HG02759 (cell line): ENCODE measurements around the gene WDFY4.

Experiments
- ATAC-seq: cut with Tn5 transposase; IDR thresholded peaks from one replicate; pipeline ENCODE4 v1.9.1; 2021; ENCODE audit warnings: mild to moderate bottlenecking, moderate library complexity; ENCODE audit not compliant: unreplicated experiment

The WDFY4 gene

DNA sequence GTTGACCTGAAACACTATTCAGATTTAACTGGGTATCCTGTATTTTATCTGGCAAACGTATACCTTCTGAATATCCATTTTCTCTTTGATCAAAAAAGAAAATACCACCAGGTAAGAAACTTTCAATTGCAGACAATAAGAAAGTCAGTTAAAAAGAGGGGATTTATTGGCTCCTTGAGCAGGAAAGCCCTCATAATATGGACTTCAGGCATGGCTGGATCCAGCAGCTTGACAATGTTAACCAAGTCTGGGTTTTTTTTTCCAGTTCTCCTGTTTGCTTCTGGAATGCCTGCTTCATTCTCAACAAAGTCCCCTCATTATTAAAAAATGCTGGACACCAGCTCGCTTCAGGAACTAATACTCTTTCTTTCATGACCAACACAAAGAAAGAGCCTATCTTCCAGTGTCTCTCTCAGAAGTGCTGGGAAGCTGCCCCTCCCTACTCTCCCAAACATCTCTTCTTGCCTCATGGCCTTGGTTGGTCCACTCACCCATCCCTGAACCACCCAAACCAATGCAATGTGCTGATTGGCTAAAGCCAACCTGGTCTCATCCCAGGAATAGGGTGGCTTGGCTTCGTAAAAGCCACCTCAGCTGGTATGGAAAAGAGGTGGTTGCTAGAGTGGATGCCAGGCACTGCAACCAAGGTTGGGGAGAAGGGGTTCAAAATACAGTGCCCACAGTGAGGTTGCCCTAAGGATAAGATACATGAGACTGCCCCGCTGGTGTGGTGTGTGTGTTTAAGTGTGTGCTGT is 30.6 kb upstream of the WDFY4 start:
- ATAC-seq = no peak

DNA sequence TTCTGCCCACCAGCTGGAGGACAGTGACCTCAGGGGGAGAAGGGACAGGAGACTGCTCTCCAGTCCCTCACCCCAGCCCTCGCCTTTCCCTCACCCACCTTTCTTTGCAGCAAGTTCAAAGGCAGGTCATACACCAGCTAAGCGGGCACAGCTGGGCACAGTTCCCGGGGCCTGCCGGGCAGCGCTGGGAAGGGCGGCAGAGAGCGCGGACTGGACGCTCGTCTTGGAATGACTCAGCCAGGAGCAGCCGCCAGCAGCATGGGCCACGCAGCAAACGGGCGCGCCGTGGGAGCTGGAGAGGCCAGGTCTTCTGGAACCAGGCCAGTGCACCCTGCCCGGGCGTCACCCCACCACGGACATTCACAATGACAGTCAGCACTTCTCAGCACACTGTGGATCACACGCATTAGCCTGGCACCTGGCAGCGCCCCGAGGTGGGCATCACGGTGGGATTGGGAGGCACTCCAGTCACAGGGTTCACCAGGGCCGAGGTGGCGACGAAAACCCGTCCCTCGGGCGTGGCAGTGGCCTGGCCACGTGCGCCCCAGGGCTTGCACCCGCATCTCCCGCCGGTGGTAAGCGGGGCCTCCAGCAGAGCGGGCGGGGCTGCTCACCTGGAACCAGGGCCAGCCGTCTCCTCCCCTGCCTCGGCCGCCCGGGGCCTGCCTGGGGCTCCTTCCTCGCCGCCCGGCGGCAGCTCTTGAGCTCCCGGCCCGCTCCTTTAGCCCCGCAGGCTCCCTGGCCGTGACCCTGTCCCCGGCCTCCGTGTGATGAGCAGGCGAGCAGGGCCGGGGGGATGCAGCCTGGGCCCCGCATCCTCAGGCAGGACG is 29.0 kb upstream of the WDFY4 start:
- ATAC-seq = peak; percentile 30

- peak; percentile 93 for ATAC-seq
Observed at GRCh38 chr10:48656241-48656913, 28.3 kb upstream of the WDFY4 start.

DNA sequence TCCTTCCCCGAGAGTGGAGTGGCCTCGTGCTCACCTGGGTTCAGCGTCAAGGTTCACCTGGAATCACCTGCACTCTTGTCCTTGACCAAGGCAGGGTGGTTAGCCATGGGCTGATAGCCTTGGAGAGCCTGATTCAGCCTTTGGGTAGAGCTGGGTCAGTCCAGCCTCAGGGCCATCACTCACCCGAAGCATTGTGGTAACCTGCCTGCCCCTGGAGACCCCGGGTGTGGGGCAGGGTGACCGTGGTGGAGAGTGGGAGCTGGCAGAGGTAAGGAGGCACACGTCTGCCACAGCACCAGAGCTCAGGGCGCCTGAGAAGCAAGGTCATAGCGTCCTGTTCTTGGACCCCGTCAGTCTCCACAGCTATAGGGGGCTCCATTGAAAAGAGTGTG is 27.8 kb upstream of the WDFY4 start:
- ATAC-seq = no peak

DNA sequence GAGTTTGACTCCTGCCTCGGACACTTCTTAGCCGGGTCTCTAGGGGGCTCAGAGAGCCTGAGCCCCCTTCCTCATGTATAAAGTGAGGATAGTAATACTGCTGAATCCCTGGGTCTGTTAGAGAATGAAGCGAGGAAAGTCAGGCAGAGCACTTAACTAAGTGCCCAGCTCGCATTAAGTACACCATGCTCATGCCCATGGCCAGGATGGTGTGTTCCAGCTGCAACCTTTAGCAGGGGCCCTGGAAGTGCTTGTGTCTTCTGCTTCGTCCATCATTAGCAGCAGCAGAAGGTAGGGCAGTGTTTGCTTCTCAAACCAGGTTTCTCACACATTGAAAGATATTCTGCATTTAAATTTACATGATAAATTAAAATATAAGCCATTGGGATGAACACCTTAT is 27.3 kb upstream of the WDFY4 start:
- ATAC-seq = no peak

DNA sequence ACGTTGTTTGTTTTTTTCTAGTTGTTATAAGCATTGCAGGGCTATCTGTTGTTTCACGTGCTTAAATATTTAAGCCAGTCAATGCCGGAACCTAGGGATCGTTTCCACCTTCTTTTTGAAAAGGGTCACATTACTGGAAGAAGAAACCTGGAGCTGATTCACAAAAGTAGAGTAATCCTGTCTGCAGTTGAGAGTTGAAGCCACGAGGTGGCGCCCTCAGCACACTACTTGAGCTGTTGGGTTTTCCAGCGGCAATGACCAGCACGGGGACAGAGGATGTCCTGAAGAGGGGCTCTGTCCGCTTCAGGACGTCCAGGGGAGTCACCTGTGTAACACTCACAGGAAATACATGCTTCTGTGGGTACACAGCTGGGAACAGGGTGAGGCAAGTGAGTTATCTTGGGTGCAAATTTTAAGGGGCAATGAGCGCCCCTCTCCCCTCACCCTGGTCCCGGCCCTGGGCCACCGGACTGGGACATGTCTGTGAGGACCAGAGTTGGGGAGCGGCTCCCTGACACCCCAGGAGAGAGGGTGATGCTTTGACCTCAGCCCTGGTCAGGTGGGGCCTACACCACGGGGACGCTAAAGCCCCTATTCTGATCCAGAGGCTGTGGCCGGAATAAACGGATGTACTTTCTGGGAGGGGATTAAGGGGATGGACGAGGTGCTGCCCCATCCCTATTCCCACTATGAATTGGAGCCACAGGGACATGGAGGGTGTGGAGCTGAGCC is 26.3 kb upstream of the WDFY4 start:
- ATAC-seq = peak; percentile 28

DNA sequence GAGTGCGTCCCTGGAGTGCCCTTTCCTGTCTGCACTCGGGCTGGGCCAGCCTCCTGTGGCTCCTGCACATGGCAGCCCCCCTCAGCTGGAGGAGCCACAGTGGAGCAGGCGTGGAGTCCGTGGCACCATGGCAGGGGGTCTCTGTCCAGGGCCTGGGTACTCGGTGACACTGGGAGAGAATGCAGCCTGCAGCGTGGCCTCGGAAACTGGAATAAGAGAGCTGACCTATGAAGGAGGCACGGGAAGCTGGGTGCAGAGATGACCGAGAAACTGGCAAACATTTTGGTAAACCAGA is 25.8 kb upstream of the WDFY4 start:
- no peak for ATAC-seq

DNA sequence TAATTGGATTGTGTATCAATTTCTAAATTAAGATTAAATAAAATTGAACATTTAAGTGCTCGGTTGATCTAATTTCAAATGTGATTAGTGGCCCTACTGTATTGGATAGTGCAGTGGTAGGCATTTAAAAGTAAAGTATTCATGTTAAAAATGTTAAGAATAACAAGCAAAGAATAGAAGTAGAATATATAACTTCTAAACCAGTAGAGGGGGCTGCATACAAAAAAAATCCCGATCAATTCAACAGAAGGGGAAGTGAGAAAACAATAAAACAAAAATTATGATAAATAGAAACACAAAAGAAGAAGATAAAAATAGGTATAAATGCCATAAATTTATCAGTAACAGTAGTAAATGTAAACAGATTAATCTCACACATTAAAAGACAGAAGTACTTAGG is 24.9 kb upstream of the WDFY4 start:
- no peak for ATAC-seq

DNA sequence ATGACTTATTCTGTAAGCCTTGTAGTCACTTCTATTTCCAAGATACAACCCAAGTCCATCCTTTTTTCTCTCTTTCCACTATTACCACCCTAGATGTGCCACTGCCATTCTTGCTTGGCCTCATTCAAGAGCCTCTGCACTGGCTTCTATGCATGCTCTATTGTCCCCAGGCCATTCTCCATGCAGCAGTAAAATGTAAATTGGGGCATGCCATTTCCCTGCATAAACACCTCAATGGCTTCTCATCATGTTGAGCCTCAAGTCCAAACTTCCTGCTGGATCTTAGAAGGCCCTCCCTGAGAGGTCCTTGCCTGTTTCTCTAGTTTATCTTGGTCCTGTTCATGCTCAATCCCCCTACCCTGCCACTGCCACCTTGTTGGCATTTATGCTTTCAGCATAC is 23.2 kb upstream of the WDFY4 start:
- ATAC-seq = no peak

- ATAC-seq = peak; percentile 44
Observed at GRCh38 chr10:48667960-48668590, 16.6 kb upstream of the WDFY4 start.

DNA sequence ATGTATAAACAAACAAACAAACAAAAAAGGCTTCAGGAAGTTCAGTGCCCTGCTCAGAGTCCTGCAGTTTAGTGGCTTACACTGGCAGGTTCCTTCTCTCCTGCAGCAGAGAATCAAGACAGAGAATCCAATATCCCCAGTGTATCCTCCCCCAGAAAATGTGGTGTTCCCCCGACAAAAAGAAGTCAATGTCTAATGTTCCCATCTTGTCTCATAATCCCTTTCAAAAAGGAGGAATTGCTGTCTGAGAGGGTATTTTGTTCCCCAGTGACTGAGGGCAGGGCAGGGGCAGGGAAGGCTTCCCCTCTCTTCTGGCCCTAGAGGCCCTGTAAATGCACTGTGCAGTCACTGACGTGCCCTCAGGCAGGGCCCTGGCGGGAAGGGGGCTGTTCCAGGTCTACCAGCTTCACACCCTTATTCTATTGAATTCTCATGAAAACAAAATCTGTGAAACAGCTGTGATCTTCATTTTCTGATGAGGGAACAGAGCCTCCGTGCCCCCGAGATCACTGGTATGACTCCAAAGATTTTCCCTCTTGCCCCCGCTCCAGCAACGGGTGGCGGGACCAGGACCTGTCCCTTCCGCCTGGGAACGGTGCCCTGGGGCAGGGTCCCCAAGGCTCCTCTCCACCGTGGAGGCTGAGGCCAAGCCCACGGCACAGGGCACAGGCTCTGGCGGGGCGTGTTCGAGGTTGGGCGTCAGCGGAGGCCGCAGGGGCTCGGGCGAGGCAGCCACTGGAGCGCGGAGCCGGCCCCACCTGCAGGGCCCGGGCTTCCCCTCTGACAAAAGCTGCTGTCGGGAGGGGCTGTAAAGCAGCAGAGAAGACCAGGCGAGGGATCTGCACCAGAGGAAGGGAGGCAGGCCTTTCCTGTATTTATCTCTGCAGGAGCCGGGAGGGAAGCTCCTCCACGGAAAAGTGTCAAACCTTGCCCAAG is 13.4 kb upstream of the WDFY4 start:
- ATAC-seq = peak; percentile 74

- ATAC-seq = peak; percentile 40
Observed at GRCh38 chr10:48671914-48672595, 12.6 kb upstream of the WDFY4 start.

- ATAC-seq = peak; percentile 8
Observed at GRCh38 chr10:48672596-48673265, 11.9 kb upstream of the WDFY4 start.

DNA sequence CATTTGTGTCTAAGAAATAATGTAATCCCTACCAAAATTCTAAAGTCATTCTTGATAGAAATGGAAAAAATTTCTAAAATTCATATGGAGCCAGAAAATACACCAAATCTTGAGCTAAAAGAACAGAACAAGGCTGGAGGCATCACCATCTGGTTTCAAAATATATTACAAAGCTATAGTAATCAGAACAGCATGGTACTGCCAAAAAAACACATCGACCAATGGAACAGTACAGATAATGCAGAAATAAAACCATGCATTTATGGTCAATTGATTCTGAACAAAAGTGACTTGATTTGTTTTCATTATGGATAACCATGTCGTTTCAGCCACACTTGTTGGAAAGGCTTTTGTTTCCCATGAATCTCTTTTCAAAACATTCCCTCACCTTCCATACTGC is 7.0 kb upstream of the WDFY4 start:
- ATAC-seq = no peak

GRCh38 chr10:48678041-48678440 is 6.6 kb upstream of the WDFY4 start:
- peak; percentile 58 for ATAC-seq

DNA sequence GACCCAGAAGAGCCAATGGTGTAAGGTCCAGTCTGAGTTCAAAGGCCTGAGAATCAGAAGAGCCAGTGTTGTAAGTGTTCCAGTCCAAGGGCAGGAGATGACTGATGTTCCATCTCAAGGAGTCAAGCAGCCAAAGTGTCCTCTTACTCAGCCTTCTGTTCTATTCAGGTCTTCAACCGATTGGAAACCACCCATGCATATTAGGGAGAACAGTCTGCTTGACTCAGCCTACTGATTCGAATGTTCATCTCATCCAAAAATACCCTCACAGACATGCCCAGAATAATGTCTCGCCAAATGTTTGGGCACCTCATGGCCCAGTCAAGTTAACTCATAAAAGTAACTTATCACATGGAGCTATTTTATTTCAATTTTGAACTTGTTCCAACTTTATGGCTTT is 2.9 kb upstream of the WDFY4 start:
- ATAC-seq = no peak

GRCh38 chr10:48682265-48682664 is 2.4 kb upstream of the WDFY4 start:
- no peak for ATAC-seq

GRCh38 chr10:48683424-48683823 is 1.2 kb upstream of the WDFY4 start:
- no peak for ATAC-seq

DNA sequence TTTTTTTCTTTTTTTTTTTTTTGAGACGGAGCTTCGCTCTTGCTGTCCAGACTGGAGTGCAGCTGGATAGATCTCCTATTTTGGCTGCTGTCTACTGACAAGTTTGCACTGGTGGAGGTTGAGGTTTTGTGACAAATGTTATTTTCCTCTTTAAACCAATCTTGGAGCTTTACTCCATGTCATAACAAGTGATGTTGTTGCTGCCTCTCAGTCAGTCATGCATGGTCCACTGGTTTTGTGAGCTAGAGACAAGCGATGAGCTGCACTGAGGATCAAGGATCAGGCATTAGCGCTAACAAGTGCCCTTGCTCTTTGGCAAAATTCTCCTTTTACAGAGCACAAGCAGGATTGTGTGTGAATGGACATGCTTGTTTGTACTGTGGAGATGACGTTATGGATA is 805 bp upstream of the WDFY4 start:
- ATAC-seq = peak; percentile 22
